H9 (cell line): ENCODE measurements around the gene CALHM4. TPM values are rescaled to one million over a fixed set of nuclear protein-coding genes. Genes with fewer than 3 reads are reported as not detected.

Experiments used
- DNase-seq: peaks from one replicate; pipeline ENCODE4 v3.0.0-alpha.2; 2017
- H2AFZ ChIP-seq: one replicate; pipeline ENCODE4 v1.6.1; 2013; ENCODE audit warnings: mild to moderate bottlenecking, low read length, control low read depth, moderate library complexity
- H2AK5ac ChIP-seq: 2 replicates; pipeline ENCODE4 v1.6.1; 2013; ENCODE audit warnings: low read length, control low read depth, mixed read lengths; ENCODE audit not compliant: insufficient read length
- H2BK120ac ChIP-seq: one replicate; pipeline ENCODE4 v1.6.1; 2013; ENCODE audit warnings: low read depth, mild to moderate bottlenecking, low read length, control low read depth, inconsistent platforms; ENCODE audit not compliant: poor library complexity, severe bottlenecking
- H2BK12ac ChIP-seq: 2 replicates; pipeline ENCODE4 v1.6.1; 2013; ENCODE audit warnings: low read length, control low read depth, mixed read lengths, low read depth; ENCODE audit not compliant: insufficient read length
- H2BK15ac ChIP-seq: 2 replicates; pipeline ENCODE4 v1.6.1; 2013; ENCODE audit warnings: low read depth, low read length, control low read depth
- H2BK20ac ChIP-seq: one replicate; pipeline ENCODE4 v1.6.1; 2013; ENCODE audit warnings: low read depth, mild to moderate bottlenecking, low read length, control low read depth, inconsistent platforms; ENCODE audit not compliant: poor library complexity, severe bottlenecking
- H2BK5ac ChIP-seq: 2 replicates; pipeline ENCODE4 v1.6.1; 2013; ENCODE audit warnings: low read length, control low read depth, mixed read lengths; ENCODE audit not compliant: insufficient read length
- H3K14ac ChIP-seq: 2 replicates; pipeline ENCODE4 v1.6.1; 2013; ENCODE audit warnings: low read length, control low read depth; ENCODE audit not compliant: insufficient read depth
- H3K18ac ChIP-seq: 2 replicates; pipeline ENCODE4 v1.6.1; 2013; ENCODE audit warnings: low read depth, mild to moderate bottlenecking, mixed read lengths, low read length, control low read depth; ENCODE audit not compliant: insufficient read length
- H3K23ac ChIP-seq: 2 replicates; pipeline ENCODE4 v1.6.1; 2013; ENCODE audit warnings: low read length, control low read depth, mixed read lengths, low read depth; ENCODE audit not compliant: insufficient read length
- H3K23me2 ChIP-seq: 2 replicates; pipeline ENCODE4 v1.6.1; 2013; ENCODE audit warnings: low read depth, mild to moderate bottlenecking, mixed read lengths, low read length, control low read depth; ENCODE audit not compliant: insufficient read length, poor library complexity, severe bottlenecking
- H3K27ac ChIP-seq: 2 replicates; pipeline ENCODE4 v1.5.1; 2013; ENCODE audit warnings: low read length, control low read depth, mixed read lengths, low read depth; ENCODE audit not compliant: insufficient read length
- H3K27me3 ChIP-seq: 2 replicates; pipeline ENCODE4 v1.6.1; 2013; ENCODE audit warnings: low read length, control low read depth, inconsistent platforms; ENCODE audit not compliant: insufficient read depth
- H3K4ac ChIP-seq: 2 replicates; pipeline ENCODE4 v1.6.1; 2013; ENCODE audit warnings: low read depth, mild to moderate bottlenecking, control low read depth, inconsistent platforms, low read length, moderate library complexity
- H3K4me1 ChIP-seq: 2 replicates; pipeline ENCODE4 v1.6.1; 2013; ENCODE audit warnings: low read length, control low read depth, inconsistent platforms; ENCODE audit not compliant: insufficient read depth
- H3K4me2 ChIP-seq: 2 replicates; pipeline ENCODE4 v1.6.1; 2013; ENCODE audit warnings: low read length, control low read depth, mixed read lengths; ENCODE audit not compliant: insufficient read length, insufficient read depth
- H3K56ac ChIP-seq: 2 replicates; pipeline ENCODE4 v1.6.1; 2013; ENCODE audit warnings: low read depth, mild to moderate bottlenecking, mixed read lengths, low read length, control low read depth; ENCODE audit not compliant: insufficient read length
- H3K79me1 ChIP-seq: 2 replicates; pipeline ENCODE4 v1.6.1; 2013; ENCODE audit warnings: low read depth, mild to moderate bottlenecking, moderate library complexity, low read length, control low read depth, inconsistent platforms; ENCODE audit not compliant: insufficient read depth, poor library complexity, severe bottlenecking
- H3K79me2 ChIP-seq: 2 replicates; pipeline ENCODE4 v1.6.1; 2013; ENCODE audit warnings: low read length, control low read depth, inconsistent platforms; ENCODE audit not compliant: insufficient read depth
- H3K9ac ChIP-seq: 2 replicates; pipeline ENCODE4 v1.6.1; 2013; ENCODE audit warnings: low read length, control low read depth, mixed read lengths; ENCODE audit not compliant: insufficient read length; ENCODE audit errors: extremely low read depth
- H3K9me3 ChIP-seq: one replicate; pipeline ENCODE4 v1.6.1; 2013; ENCODE audit warnings: low read depth, low read length, inconsistent platforms; ENCODE audit not compliant: control insufficient read depth
- H3T11ph ChIP-seq: one replicate; pipeline ENCODE4 v1.6.1; 2013; ENCODE audit warnings: mild to moderate bottlenecking, low read length, control low read depth, inconsistent platforms
- H4K20me1 ChIP-seq: one replicate; pipeline ENCODE4 v1.6.1; 2013; ENCODE audit not compliant: control insufficient read depth, insufficient read length, insufficient read depth
- H4K5ac ChIP-seq: 2 replicates; pipeline ENCODE4 v1.6.1; 2013; ENCODE audit warnings: low read depth, mild to moderate bottlenecking, mixed read lengths, low read length, control low read depth; ENCODE audit not compliant: insufficient read length
- H4K8ac ChIP-seq: replicated peaks from 2 replicates; pipeline ENCODE4 v1.6.1; 2013; ENCODE audit warnings: low read length, control low read depth, mixed read lengths, low read depth; ENCODE audit not compliant: insufficient read length
- H4K91ac ChIP-seq: 2 replicates; pipeline ENCODE4 v1.6.1; 2013; ENCODE audit warnings: low read depth, mild to moderate bottlenecking, moderate library complexity, mixed read lengths, low read length, control low read depth; ENCODE audit not compliant: insufficient read length
- H3K27ac Mint-ChIP-seq, 3 experiments: 2 replicates in 2 of 3; 3 replicates in 1 of 3; pipeline ENCODE4 v1.8.0; 2020 to 2021; ENCODE audit warnings: mixed read lengths in 3 of 3, mild to moderate bottlenecking in 1 of 3, moderate library complexity in 1 of 3
- H3K27me3 Mint-ChIP-seq: 2 replicates; pipeline ENCODE4 v1.8.0; 2021; ENCODE audit warnings: low read depth, mild to moderate bottlenecking, moderate library complexity, mixed read lengths
- H3K36me3 Mint-ChIP-seq, 3 experiments: 2 replicates in 2 of 3; 3 replicates in 1 of 3; pipeline ENCODE4 v1.8.0; 2020 to 2021; ENCODE audit warnings: low read depth in 3 of 3, mixed read lengths in 3 of 3; ENCODE audit not compliant: insufficient read depth in 1 of 3
- H3K4me1 Mint-ChIP-seq, 2 experiments: 2 replicates each; pipeline ENCODE4 v1.8.0; 2020; ENCODE audit warnings: mixed read lengths in 2 of 2
- H3K4me3 Mint-ChIP-seq, 2 experiments: 2 replicates in 1 of 2; 3 replicates in 1 of 2; pipeline ENCODE4 v1.8.0; 2020 to 2021; ENCODE audit warnings: mild to moderate bottlenecking in 2 of 2, mixed read lengths in 2 of 2, moderate library complexity in 1 of 2
- H3K9me3 Mint-ChIP-seq, 2 experiments: 2 replicates in 1 of 2; 3 replicates in 1 of 2; pipeline ENCODE4 v1.8.0; 2020; ENCODE audit warnings: mild to moderate bottlenecking in 2 of 2, mixed read lengths in 2 of 2, moderate library complexity in 1 of 2
- CTCF ChIP-seq: fragments of 200-600 bp; sonication (generic); conservative IDR thresholded peaks from 3 replicates; pipeline ENCODE4 v1.8.0; 2021; ENCODE audit warnings: antibody characterized with exemption, mild to moderate bottlenecking
- WGBS: extraction: QIAGEN DNeasy Blood & Tissue Kit; methylation state at CpG from one replicate; pipeline ENCODE4 v1.1.7; 2013; ENCODE audit warnings: missing lambda C conversion rate, low lambda C conversion rate, mixed read lengths; ENCODE audit not compliant: insufficient read length; ENCODE audit errors: extremely low coverage; 5-methylcytosine and 5-hydroxymethylcytosine counted together
- total RNA-seq: library from RNA; stranded (reverse); gene quantifications from 2 replicates; pipeline ENCODE4 v1.2.1, GENCODE V29; 2021

Gene CALHM4
- total RNA-seq, 1 experiment from 2014 or later, result not detected

- Histone ChIP-seq H3T11ph (no peak overlapping the region), H2BK120ac (no peak overlapping the region), H3K79me1 (no peaks in the 10 kb centered on the region), H3K4ac (no peak overlapping the region), H2AFZ (no peak overlapping the region), H3K27me3 (no peaks in the 10 kb centered on the region), H3K9ac (no peak overlapping the region), H4K20me1 (no peaks in the 10 kb centered on the region), H3K27ac (no peak overlapping the region), H2BK15ac (no peak overlapping the region), H3K9me3 (no peaks in the 10 kb centered on the region), H2BK20ac (no peak overlapping the region), H4K5ac (no peak overlapping the region), H3K79me2 (peaks cover 4% of the 10 kb centered on the region; the same call in 1 of the 2 replicates), H2AK5ac (no peak overlapping the region), H3K18ac (no peak overlapping the region), H3K56ac (no peak overlapping the region), H3K23me2 (no peaks in the 10 kb centered on the region), H3K4me1 (no peaks in the 10 kb centered on the region), H4K8ac (no peak overlapping the region), H2BK5ac (no peak overlapping the region), H3K14ac (no peak overlapping the region), H2BK12ac (no peak overlapping the region), H3K4me2 (no peak overlapping the region), H3K23ac (no peak overlapping the region), H4K91ac (no peak overlapping the region)
- Mint-ChIP-seq H3K27me3 (no peaks in the 10 kb centered on the region), H3K4me1 (no peaks in the 10 kb centered on the region), H3K4me3 (no peak overlapping the region), H3K27ac (no peak overlapping the region), H3K9me3 (no peaks in the 10 kb centered on the region), H3K36me3 (peaks cover 0 to 32% (median 0%) of the 10 kb centered on the region in 3 experiments; a peak in 3 of 7 replicates)
- no CpG with 5 or more reads among the region's 1 CpG for WGBS
- no peak for TF ChIP-seq CTCF
- no peak for DNase-seq
These were observed 25.6 kb downstream of the CALHM4 start for GRCh38 chr6:116579143-116579542.
